HepG2 (cell line): ENCODE data around the gene HDHD3. TPM values are rescaled to one million over a fixed set of nuclear protein-coding genes. Genes with fewer than 3 reads are reported as not detected.

Experiments
- AHR ChIP-seq: IDR thresholded peaks from 2 replicates; pipeline ENCODE4 v1.6.1; 2018; ENCODE audit warnings: missing genetic modification reagents, missing compliant biosample characterization
- CCAR2 ChIP-seq: fragments of 200-400 bp; formaldehyde crosslinking; optimal IDR thresholded peaks from 2 replicates; pipeline ENCODE3; 2018; ENCODE audit warnings: low read depth, mild to moderate bottlenecking, low read length, moderate library complexity
- CEBPB ChIP-seq: IDR thresholded peaks from 2 replicates; pipeline ENCODE4 v1.6.1; 2011; ENCODE audit warnings: low read depth, low read length, improper control_type of control experiment, borderline replicate concordance
- DBP ChIP-seq: sonication (generic); formaldehyde crosslinking; IDR thresholded peaks from 2 replicates; pipeline ENCODE4 v1.4.0; 2020; ENCODE audit warnings: missing genetic modification reagents; ENCODE audit errors: not compliant biosample characterization
- DDIT3 ChIP-seq: sonication (generic); formaldehyde crosslinking; IDR thresholded peaks from 2 replicates; pipeline ENCODE4 v1.4.0; 2020; ENCODE audit warnings: mild to moderate bottlenecking, missing genetic modification reagents
- EED ChIP-seq: sonication (generic); formaldehyde crosslinking; IDR thresholded peaks from 2 replicates; pipeline ENCODE4 v1.5.0; 2020; ENCODE audit warnings: mild to moderate bottlenecking, missing genetic modification reagents
- FIP1L1 ChIP-seq: fragments of 200-400 bp; formaldehyde crosslinking; IDR thresholded peaks from 2 replicates; pipeline ENCODE4 v1.6.1; 2018; ENCODE audit warnings: low read depth, mild to moderate bottlenecking, low read length, moderate library complexity, borderline replicate concordance; ENCODE audit not compliant: insufficient read depth
- HOXA5 ChIP-seq: sonication (generic); formaldehyde crosslinking; IDR thresholded peaks from 2 replicates; pipeline ENCODE4 v1.4.0; 2020; ENCODE audit warnings: missing genetic modification reagents
- IKZF4 ChIP-seq: sonication (generic); formaldehyde crosslinking; IDR thresholded peaks from 2 replicates; pipeline ENCODE4 v1.5.1; 2020; ENCODE audit warnings: borderline replicate concordance, mild to moderate bottlenecking, low read depth, missing genetic modification reagents; ENCODE audit errors: not compliant biosample characterization
- IRX3 ChIP-seq: sonication (generic); formaldehyde crosslinking; IDR thresholded peaks from 2 replicates; pipeline ENCODE4 v1.8.1; 2023; ENCODE audit warnings: mild to moderate bottlenecking, low read depth, missing genetic modification reagents, borderline replicate concordance
- JUND ChIP-seq: sonication (generic); formaldehyde crosslinking; IDR thresholded peaks from 2 replicates; pipeline ENCODE4 v1.8.0; 2022; ENCODE audit warnings: mild to moderate bottlenecking, missing genetic modification reagents
- KLF13 ChIP-seq: sonication (generic); formaldehyde crosslinking; IDR thresholded peaks from 2 replicates; pipeline ENCODE4 v1.4.0; 2020; ENCODE audit warnings: mild to moderate bottlenecking, missing genetic modification reagents
- KLF16 ChIP-seq, 2 experiments: sonication (generic) in 1 of 2; formaldehyde crosslinking in 1 of 2; IDR thresholded peaks; 2 replicates each; pipeline versions ENCODE4 v1.6.1 to v1.8.0; 2016 to 2023; ENCODE audit warnings: missing genetic modification reagents in 2 of 2, missing compliant biosample characterization in 1 of 2
- LBX2 ChIP-seq: sonication (generic); formaldehyde crosslinking; IDR thresholded peaks from 2 replicates; pipeline ENCODE4 v1.5.0; 2020; ENCODE audit warnings: missing genetic modification reagents, mild to moderate bottlenecking, borderline replicate concordance
- MBD4 ChIP-seq: IDR thresholded peaks from 2 replicates; pipeline ENCODE4 v1.6.1; 2012; ENCODE audit warnings: low read length, inconsistent platforms, borderline replicate concordance
- NFIB ChIP-seq: sonication (generic); formaldehyde crosslinking; IDR thresholded peaks from 2 replicates; pipeline ENCODE4 v1.9.0; 2021; ENCODE audit warnings: missing genetic modification reagents, mild to moderate bottlenecking, borderline replicate concordance
- NFKB2 ChIP-seq: sonication (generic); formaldehyde crosslinking; IDR thresholded peaks from 2 replicates; pipeline ENCODE4 v1.4.0; 2020; ENCODE audit warnings: missing genetic modification reagents, borderline replicate concordance
- NFRKB ChIP-seq: fragments of 450-650 bp; IDR thresholded peaks from 2 replicates; pipeline ENCODE4 v1.6.1; 2017
- RAD51 ChIP-seq: fragments of 450-650 bp; IDR thresholded peaks from 2 replicates; pipeline ENCODE4 v1.6.1; 2016; ENCODE audit warnings: borderline replicate concordance
- REPIN1 ChIP-seq: sonication (generic); formaldehyde crosslinking; IDR thresholded peaks from 2 replicates; pipeline ENCODE4 v1.8.0; 2022; ENCODE audit warnings: missing genetic modification reagents, low read depth, mild to moderate bottlenecking, borderline replicate concordance
- SMAD9 ChIP-seq: sonication (generic); formaldehyde crosslinking; IDR thresholded peaks from 2 replicates; pipeline ENCODE4 v1.5.1; 2020; ENCODE audit warnings: mild to moderate bottlenecking, missing genetic modification reagents
- THAP7 ChIP-seq: sonication (generic); formaldehyde crosslinking; IDR thresholded peaks from 2 replicates; pipeline ENCODE4 v1.8.1; 2023; ENCODE audit warnings: mild to moderate bottlenecking, missing genetic modification reagents
- ZNF124 ChIP-seq: sonication (generic); formaldehyde crosslinking; IDR thresholded peaks from 2 replicates; pipeline ENCODE4 v1.4.0; 2020; ENCODE audit warnings: missing genetic modification reagents
- ZNF205 ChIP-seq: IDR thresholded peaks from 2 replicates; pipeline ENCODE4 v1.6.1; 2018; ENCODE audit warnings: missing biosample characterization, missing genetic modification reagents
- ZNF230 ChIP-seq: sonication (generic); formaldehyde crosslinking; IDR thresholded peaks from 2 replicates; pipeline ENCODE4 v1.4.0; 2020; ENCODE audit warnings: mild to moderate bottlenecking, missing genetic modification reagents
- ZNF260 ChIP-seq: sonication (generic); formaldehyde crosslinking; IDR thresholded peaks from 2 replicates; pipeline ENCODE4 v1.4.0; 2020; ENCODE audit warnings: missing genetic modification reagents, low read depth, mild to moderate bottlenecking, borderline replicate concordance
- ZNF496 ChIP-seq: sonication (generic); formaldehyde crosslinking; IDR thresholded peaks from 2 replicates; pipeline ENCODE4 v1.8.1; 2023; ENCODE audit warnings: mild to moderate bottlenecking, moderate library complexity, missing genetic modification reagents; ENCODE audit not compliant: insufficient replicate concordance
- ZNF543 ChIP-seq: sonication (generic); formaldehyde crosslinking; IDR thresholded peaks from 2 replicates; pipeline ENCODE4 v1.4.0; 2020; ENCODE audit warnings: mild to moderate bottlenecking, missing genetic modification reagents
- ZNF788 ChIP-seq: sonication (generic); formaldehyde crosslinking; IDR thresholded peaks from 2 replicates; pipeline ENCODE4 v1.5.0; 2020; ENCODE audit warnings: mild to moderate bottlenecking, missing genetic modification reagents, borderline replicate concordance
- polyA plus RNA-seq, 8 experiments: library from polyadenylated mRNA; depleted of rRNA in 3 of 8; stranded (reverse) in 7 of 8; unstranded in 1 of 8; fragments of >200 nt; fragmentation: Illumina TruSeq in 4 of 8; extraction: Trizol in 4 of 8; gene quantifications; 2 replicates each; pipeline versions ENCODE4 v1.2.1 to v1.2.3, GENCODE V29; 2011 to 2016; ENCODE audit warnings: low read depth in 4 of 8, missing spikeins in 1 of 8, mixed read lengths in 1 of 8; ENCODE audit not compliant: insufficient read depth in 1 of 8
- total RNA-seq, 5 experiments: library from RNA; depleted of rRNA; stranded (reverse); fragments of >200 nt; fragmentation: Illumina TruSeq; extraction: Trizol; gene quantifications; 2 replicates each; pipeline ENCODE4 v1.2.3, GENCODE V29; 2016; ENCODE audit warnings: low read depth in 1 of 5

HDHD3 gene
- total and polyA plus RNA-seq, 2 of the 13 experiments (the other 11 are each of a cell fraction or from before 2014, with no cell fraction given), result 23.1 to 38.5 TPM

- no peak for TF ChIP-seq FIP1L1
- no peak for TF ChIP-seq NFRKB
- TF ChIP-seq ZNF496 (CRISPR knock-in tag), result no peak
- TF ChIP-seq ZNF543 (CRISPR knock-in tag), result 0 out of 2 replicates have a peak, but pooled peaks have one; percentile 32
- TF ChIP-seq SMAD9 (CRISPR knock-in tag), result no peak
- TF ChIP-seq MBD4, result no peak
- no peak for TF ChIP-seq ZNF260 (CRISPR knock-in tag)
- TF ChIP-seq AHR (CRISPR knock-in tag), result peak; percentile 53; the same call in 1 of the 2 replicates
- no peak for TF ChIP-seq IKZF4
- peak; percentile 12; the same call in 1 of the 2 replicates for TF ChIP-seq CEBPB
- TF ChIP-seq NFKB2 (CRISPR knock-in tag), result peak; percentile 89; the same call in 1 of the 2 replicates
- no peak; a peak in 1 of 4 replicates for TF ChIP-seq KLF16 (CRISPR knock-in tag; IDR thresholded peaks at IDR 0.05)
- TF ChIP-seq EED (CRISPR knock-in tag), result peak; percentile 77; the same call in 1 of the 2 replicates
- TF ChIP-seq LBX2 (CRISPR knock-in tag), result no peak
- peak; percentile 42; the same call in 1 of the 2 replicates for TF ChIP-seq REPIN1 (CRISPR knock-in tag)
- TF ChIP-seq NFIB (CRISPR knock-in tag), result no peak
- no peak for TF ChIP-seq DBP
- no peak; the same call in 1 of the 2 replicates for TF ChIP-seq ZNF205 (CRISPR knock-in tag)
- no peak for TF ChIP-seq RAD51
- no peak for TF ChIP-seq ZNF230 (CRISPR knock-in tag)
- TF ChIP-seq IRX3 (CRISPR knock-in tag), result peak; percentile 45; the same call in 1 of the 2 replicates
- TF ChIP-seq CCAR2, result no peak
- TF ChIP-seq JUND, result no peak
- TF ChIP-seq HOXA5, result peak; percentile 85
- TF ChIP-seq ZNF788 (CRISPR knock-in tag), result peak; percentile 77; the same call in 1 of the 2 replicates
- TF ChIP-seq THAP7 (CRISPR knock-in tag), result no peak
- no peak for TF ChIP-seq ZNF124
- TF ChIP-seq KLF13 (CRISPR knock-in tag), result no peak
- no peak for TF ChIP-seq DDIT3 (CRISPR knock-in tag)
Measured at GRCh38 chr9:113387560-113388230, 10.9 kb upstream of the HDHD3 start (continued).
